NCI-H526 treated with DMSO at 0.1 percent for 48 hours (cell line): ENCODE measurements around the gene TNFRSF14.
A peak's percentile ranks its signal among the peaks of the same experiment; 100 is the strongest.

Experiments
- DNase-seq: peaks from one replicate; lab custom pipeline; 2025; lab: John Stamatoyannopoulos, UW

Gene TNFRSF14

GRCh38 chr1:2523891-2524609, 32.1 kb upstream of the TNFRSF14 start:
- DNase-seq, result no peak

GRCh38 chr1:2525572-2525919, 30.6 kb upstream of the TNFRSF14 start:
- no peak for DNase-seq

DNA sequence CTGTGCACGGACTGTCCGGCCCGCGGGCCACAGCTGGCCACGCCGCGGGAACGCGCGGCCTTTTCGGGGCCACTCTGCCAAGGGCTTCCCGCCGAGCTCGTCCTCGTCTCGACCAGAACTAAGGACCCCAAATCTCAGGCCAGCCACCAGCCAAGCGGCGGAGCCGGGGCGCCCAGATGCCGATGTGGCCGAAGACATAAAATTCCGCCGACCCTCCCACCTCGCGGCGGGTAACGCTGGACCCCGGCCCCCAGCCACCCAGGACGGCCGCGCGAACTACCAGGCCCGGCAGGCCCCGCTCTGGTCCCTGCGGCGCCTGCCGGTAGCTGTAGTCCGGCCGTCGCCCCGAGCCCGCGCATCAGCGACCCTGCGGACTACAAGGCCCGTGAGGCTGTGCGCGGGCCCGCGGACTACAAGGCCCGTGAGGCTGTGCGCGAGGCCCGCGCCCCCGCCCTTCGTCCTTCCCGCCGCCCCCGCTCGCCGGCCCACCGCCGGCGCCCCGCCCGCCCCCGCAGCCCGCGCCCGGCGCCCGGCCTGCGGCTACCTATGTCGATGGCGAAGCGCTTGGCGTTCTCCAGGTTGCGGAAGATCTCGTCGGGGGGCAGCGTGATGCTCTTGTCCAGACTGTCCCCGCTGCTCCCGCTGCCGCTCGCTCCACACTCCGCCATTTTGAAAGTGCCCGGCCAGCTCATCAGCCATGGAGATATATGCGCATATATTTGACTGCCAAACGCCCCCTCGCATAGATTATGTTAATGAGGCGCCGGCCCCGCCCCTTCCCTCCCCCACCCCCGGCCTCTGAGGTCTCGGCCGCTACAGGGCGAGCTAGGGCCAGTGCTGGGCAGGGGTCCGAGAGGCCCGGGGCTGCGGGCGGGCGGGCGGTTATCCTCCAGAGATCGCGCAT, 30.0 kb upstream of the TNFRSF14 start, which contains the start of gene PANK4:
Gene PANK4, minus strand, starts transcription at position 677 of the 904 bp plus-strand sequence. Its CDS starts 9 bp downstream, at position 668.
- DNase-seq, result peak; percentile 84

GRCh38 chr1:2526824-2527555, 29.2 kb upstream of the TNFRSF14 start:
- DNase-seq, result no peak

DNA sequence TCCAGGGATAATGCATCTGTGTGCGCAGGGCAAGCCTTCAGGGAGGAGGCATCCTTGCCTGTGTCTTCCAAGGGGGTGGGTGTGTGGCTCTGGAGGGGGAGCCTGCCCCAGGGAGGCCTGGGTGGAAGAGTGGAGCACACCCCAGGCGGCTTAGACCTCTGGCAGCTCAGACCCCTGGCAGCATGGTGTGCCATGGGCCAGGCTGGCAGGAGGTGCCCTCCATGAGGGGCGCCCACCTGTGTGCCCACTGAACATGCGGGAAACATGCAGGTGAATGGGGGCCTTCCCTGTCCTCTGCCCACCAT, 28.7 kb upstream of the TNFRSF14 start:
- no peak for DNase-seq

- no peak for DNase-seq
Observed at GRCh38 chr1:2528016-2528415, 28.2 kb upstream of the TNFRSF14 start.

- DNase-seq, result no peak
Observed at GRCh38 chr1:2528611-2528965, 27.6 kb upstream of the TNFRSF14 start.

GRCh38 chr1:2528966-2529783, 27.0 kb upstream of the TNFRSF14 start:
- no peak for DNase-seq

DNA sequence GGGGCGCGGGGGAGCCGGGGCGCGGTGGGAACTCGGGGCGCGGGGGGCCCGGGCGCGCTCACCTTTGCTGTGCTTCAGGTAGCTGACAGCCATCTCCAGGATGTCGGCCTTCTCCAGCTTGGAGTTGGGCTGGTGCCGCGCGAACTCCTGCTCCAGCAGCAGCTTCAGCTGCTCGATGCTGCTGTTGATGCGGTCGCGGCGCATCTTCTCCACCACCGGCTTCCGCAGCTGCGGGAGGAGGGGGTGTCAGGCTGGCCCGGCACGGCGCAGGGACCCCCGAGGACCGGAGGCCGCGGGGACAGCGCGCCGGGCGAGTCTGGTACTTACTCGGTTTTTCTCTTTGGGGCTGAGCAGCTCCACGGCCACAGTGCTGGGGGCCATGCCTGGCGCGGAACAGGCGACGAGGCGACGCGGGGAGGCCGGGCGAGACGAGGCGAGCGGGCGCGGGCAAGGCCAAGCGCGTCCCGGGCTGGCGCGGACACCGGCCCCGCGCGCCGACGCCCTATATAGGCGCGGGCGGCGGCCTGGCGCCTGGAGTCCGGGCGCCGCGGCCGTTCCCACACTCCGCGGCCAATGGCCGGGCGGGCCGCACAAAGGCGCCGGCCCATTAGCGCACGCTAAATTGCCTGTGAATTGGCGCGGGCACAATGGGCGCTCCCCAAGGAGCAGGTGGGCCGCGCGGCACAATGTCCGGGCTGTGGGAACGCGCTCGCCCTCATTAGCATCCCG, 26.2 kb upstream of the TNFRSF14 start, which contains the start of gene HES5:
Gene HES5, minus strand, starts transcription at position 480 of the 729 bp plus-strand sequence. Its CDS starts 99 bp downstream, at position 381.
- DNase-seq, result no peak

DNA sequence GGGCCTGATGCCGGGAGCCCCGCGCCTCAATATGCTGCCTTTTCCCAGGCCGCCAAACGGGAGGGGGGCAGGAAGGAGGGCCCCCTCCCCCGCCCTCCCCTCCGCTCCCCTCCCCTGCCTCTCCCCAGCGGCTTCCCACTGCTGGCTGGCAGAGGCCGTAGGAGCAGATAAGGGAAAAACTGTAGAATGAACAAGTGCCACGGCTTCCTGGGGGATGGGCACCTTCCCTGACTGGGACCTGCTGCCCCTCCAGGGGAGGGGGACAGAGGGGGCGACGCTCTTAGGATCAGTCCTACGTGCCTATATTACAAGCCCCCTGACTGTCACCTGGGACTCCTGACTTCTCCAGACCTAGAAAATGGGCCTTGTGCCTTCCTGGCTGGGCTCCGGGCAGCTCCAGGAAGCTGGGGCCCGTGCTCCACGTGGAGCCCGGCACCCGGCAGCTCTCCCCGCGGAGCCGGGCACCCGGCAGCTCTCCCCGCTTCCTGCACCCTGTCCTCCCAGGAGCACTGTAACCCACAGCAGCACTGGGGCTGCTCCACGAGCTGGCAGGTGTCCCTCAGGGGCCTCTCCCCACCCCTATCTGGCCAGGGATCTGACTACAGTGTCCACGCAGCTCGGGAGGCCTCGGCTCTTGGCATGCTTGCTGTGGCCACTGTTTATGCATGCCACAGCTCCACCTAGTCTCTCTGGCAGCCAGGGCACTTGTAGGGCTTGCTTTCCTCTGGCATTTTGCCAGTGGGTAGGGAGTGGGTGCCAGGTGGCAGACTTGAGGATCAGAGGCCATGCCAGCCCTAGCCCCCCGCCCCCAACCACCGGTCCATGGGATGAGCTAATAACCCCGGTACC, 25.4 kb upstream of the TNFRSF14 start:
- DNase-seq, result no peak

GRCh38 chr1:2532485-2533160, 23.5 kb upstream of the TNFRSF14 start:
- DNase-seq, result no peak

DNA sequence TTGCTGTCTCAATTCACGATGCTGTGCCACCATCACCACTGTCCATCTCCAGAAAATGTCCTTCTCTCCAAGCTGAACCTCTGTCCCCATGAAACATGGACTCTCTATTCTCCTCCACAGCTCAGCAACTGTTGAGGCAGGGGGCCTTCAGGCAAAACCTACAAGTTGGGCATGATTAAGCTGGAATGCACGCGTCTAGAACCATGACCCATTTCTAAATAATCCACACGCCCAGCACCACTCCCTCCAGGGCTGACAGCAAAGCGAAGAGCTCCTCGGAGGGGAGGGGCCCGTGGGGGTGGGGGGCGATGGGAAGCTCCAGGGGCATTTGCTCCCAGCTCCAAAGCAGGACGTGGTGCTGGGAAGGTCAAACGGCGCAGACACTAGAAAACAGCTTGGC, 22.8 kb upstream of the TNFRSF14 start:
- no peak for DNase-seq

DNA sequence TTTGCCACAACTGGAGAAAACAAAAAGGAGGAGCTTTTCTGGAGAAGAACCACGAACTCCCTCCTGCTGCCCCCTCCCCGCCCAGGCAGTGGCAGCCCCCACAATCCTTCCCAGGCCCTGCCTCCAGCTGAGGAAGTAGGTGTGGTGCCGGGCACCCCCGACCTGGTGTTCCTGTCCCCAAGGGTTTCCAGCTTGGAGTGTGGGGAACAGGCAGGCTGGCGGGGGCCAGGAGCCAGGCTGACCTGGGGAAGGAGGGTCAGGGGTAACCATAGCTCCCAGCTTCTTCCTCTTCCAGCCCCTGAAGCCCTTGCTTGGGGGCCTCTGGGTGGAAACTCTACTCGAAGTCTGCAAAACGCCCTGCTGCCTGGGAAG, 21.9 kb upstream of the TNFRSF14 start:
- no peak for DNase-seq

- DNase-seq, result no peak
Observed at GRCh38 chr1:2534687-2535441, 21.3 kb upstream of the TNFRSF14 start.

- no peak for DNase-seq
Observed at GRCh38 chr1:2535455-2535854, 20.7 kb upstream of the TNFRSF14 start.

DNA sequence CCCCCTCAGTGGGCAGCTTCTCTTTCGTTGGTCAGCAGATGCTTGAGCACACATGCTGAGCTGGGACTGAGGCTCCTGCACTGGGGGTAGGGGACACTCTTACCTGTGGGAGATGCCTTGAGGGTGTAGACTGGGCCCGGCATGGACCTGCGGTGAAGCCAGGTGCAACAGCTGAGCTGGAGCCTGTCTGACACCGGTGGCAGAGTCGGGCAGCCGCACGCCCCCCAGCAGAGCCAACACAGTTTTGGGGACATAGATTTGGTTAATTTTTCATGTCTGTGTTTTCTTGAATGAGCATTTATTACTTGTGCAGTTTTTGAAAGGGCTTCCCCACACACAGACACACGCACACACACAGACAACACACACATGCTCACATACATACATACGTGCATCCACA, 20.2 kb upstream of the TNFRSF14 start:
- DNase-seq, result no peak

GRCh38 chr1:2537784-2538115, 18.4 kb upstream of the TNFRSF14 start:
- no peak for DNase-seq

GRCh38 chr1:2538376-2538775, 17.8 kb upstream of the TNFRSF14 start:
- no peak for DNase-seq

GRCh38 chr1:2538872-2539271, 17.3 kb upstream of the TNFRSF14 start:
- DNase-seq, result no peak
